BLaER1 treated with 17β-estradiol and CSF1 and Interleukin-3, amounts not matched to agents 10 nM and 100 nM (cell line): Measurements from ENCODE around the gene EFCAB14.
A peak's percentile ranks its signal among the peaks of the same experiment; 100 is the strongest.

Experiments
- H3K27ac ChIP-seq, 11 experiments: shearing (Covaris generic); formaldehyde crosslinking; 2 replicates each; pipeline ENCODE4 v1.8.1; 2022
- H3K27me3 ChIP-seq, 11 experiments: shearing (Covaris generic); formaldehyde crosslinking; 2 replicates each; pipeline ENCODE4 v1.8.1; 2022
- H3K36me3 ChIP-seq, 11 experiments: shearing (Covaris generic); formaldehyde crosslinking; 2 replicates each; pipeline ENCODE4 v1.8.1; 2022
- H3K4me1 ChIP-seq, 10 experiments: shearing (Covaris generic); formaldehyde crosslinking; 2 replicates each; pipeline ENCODE4 v1.8.1; 2022
- H3K4me2 ChIP-seq, 11 experiments: shearing (Covaris generic); formaldehyde crosslinking; 2 replicates each; pipeline ENCODE4 v1.8.1; 2022
- H3K4me3 ChIP-seq, 10 experiments: shearing (Covaris generic); formaldehyde crosslinking; 2 replicates each; pipeline ENCODE4 v1.8.1; 2022
- H3K9ac ChIP-seq, 11 experiments: shearing (Covaris generic); formaldehyde crosslinking; 2 replicates each; pipeline ENCODE4 v1.8.1; 2022
- H3K9me3 ChIP-seq, 11 experiments: shearing (Covaris generic); formaldehyde crosslinking; replicated peaks in 1 of 11; 2 replicates each; pipeline ENCODE4 v1.8.1; 2022
- H4K20me1 ChIP-seq, 11 experiments: shearing (Covaris generic); formaldehyde crosslinking; 2 replicates each; pipeline ENCODE4 v1.8.1; 2022
- Cebpa-rat ChIP-seq, 11 experiments: shearing (Covaris generic); IDR thresholded peaks; 2 replicates each; pipeline ENCODE4 v1.8.1; 2022

The EFCAB14 gene

GRCh38 chr1:46646844-46647243 lies 72.1 kb downstream of the EFCAB14 start:
- peaks cover 22 to 35% (median 29%) of the 10 kb centered on the region in 11 experiments for H3K9me3 ChIP-seq
- no peak for TF ChIP-seq Cebpa-rat (IDR thresholded peaks at IDR 0.05)
- no peak overlapping the region for H3K9ac ChIP-seq
- peaks cover 37 to 77% (median 46%) of the 10 kb centered on the region in 11 experiments for H3K36me3 ChIP-seq
- H3K4me1 ChIP-seq, result peaks cover 4 to 17% (median 8%) of the 10 kb centered on the region in 10 experiments; a peak in 16 of 20 replicates
- no peaks in the 10 kb centered on the region for H3K27me3 ChIP-seq
- no peak overlapping the region for H3K4me2 ChIP-seq
- H3K27ac ChIP-seq, result no peak overlapping the region
- no peak overlapping the region for H3K4me3 ChIP-seq
- H4K20me1 ChIP-seq, result no peaks in the 10 kb centered on the region

GRCh38 chr1:46646331-46646730 lies 72.6 kb downstream of the EFCAB14 start:
- Histone ChIP-seq H4K20me1 (no peaks in the 10 kb centered on the region), H3K4me3 (no peak overlapping the region), H3K9ac (no peak overlapping the region), H3K4me1 (peaks cover 4 to 22% (median 8%) of the 10 kb centered on the region in 10 experiments; a peak in 16 of 20 replicates), H3K4me2 (no peak overlapping the region), H3K36me3 (peaks cover 37 to 75% (median 45%) of the 10 kb centered on the region in 11 experiments), H3K27me3 (no peaks in the 10 kb centered on the region), H3K9me3 (peaks cover 22 to 35% (median 29%) of the 10 kb centered on the region in 11 experiments), H3K27ac (no peak overlapping the region)
- no peak for TF ChIP-seq Cebpa-rat (IDR thresholded peaks at IDR 0.05)

GRCh38 chr1:46645815-46646214 lies 73.1 kb downstream of the EFCAB14 start:
- peaks cover 4 to 28% (median 9%) of the 10 kb centered on the region in 10 experiments; a peak in 17 of 20 replicates for H3K4me1 ChIP-seq
- no peaks in the 10 kb centered on the region for H4K20me1 ChIP-seq
- H3K27me3 ChIP-seq, result no peaks in the 10 kb centered on the region
- no peak for TF ChIP-seq Cebpa-rat (IDR thresholded peaks at IDR 0.05)
- no peak overlapping the region for H3K27ac ChIP-seq
- peaks cover 37 to 75% (median 45%) of the 10 kb centered on the region in 11 experiments for H3K36me3 ChIP-seq
- H3K9me3 ChIP-seq, result peaks cover 22 to 35% (median 29%) of the 10 kb centered on the region in 11 experiments
- no peak overlapping the region for H3K4me3 ChIP-seq
- H3K9ac ChIP-seq, result no peak overlapping the region
- no peak overlapping the region for H3K4me2 ChIP-seq

DNA sequence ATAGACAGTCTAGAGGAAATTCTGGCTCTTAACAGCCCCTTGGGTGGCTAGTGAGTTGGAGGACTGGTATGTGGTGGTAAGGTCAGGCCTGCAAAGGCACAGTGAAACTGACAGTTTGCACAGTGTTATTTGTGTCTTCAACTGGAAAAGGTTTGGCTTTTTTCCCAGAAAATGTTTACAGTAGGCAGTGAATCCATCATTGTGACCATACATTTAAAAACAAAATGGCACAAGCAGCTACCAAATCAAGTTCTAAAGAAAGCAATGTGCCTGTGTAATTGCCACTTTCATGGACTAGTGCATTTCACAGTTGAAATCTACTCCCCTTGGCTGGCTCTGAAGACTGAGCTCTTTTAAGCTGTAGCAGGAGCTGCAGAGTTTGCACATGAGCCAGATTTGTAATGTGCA lies 75.5 kb downstream of the EFCAB14 start:
- Histone ChIP-seq H3K4me2 (peak overlapping the region in 6 of 11 experiments; percentile 2 to 32 (median 26); a peak in 8 of 22 replicates), H3K36me3 (peaks cover 16 to 51% (median 26%) of the 10 kb centered on the region in 11 experiments; a peak in 21 of 22 replicates), H4K20me1 (no peaks in the 10 kb centered on the region), H3K9me3 (peaks cover 0 to 13% (median 5%) of the 10 kb centered on the region in 11 experiments; a peak in 13 of 22 replicates), H3K4me3 (no peak overlapping the region), H3K27ac (no peak overlapping the region), H3K27me3 (no peaks in the 10 kb centered on the region), H3K9ac (no peak overlapping the region), H3K4me1 (peaks cover 4 to 35% (median 9%) of the 10 kb centered on the region in 10 experiments; a peak in 17 of 20 replicates)
- no peak for TF ChIP-seq Cebpa-rat (IDR thresholded peaks at IDR 0.05)

- Histone ChIP-seq H3K4me2 (peak overlapping the region in 2 of 11 experiments; percentile 5 to 62; a peak in 3 of 22 replicates), H3K36me3 (peaks cover 4 to 49% (median 16%) of the 10 kb centered on the region in 11 experiments; a peak in 18 of 22 replicates), H3K4me3 (no peak overlapping the region), H3K9ac (no peak overlapping the region), H3K27me3 (no peaks in the 10 kb centered on the region), H3K4me1 (peaks cover 4 to 35% (median 9%) of the 10 kb centered on the region in 10 experiments; a peak in 17 of 20 replicates), H3K27ac (no peak overlapping the region), H4K20me1 (no peaks in the 10 kb centered on the region), H3K9me3 (0 out of 22 replicates have a peak, but pooled peaks cover 0 to 1% (median 0%) of the 10 kb centered on the region in 11 experiments)
- no peak for TF ChIP-seq Cebpa-rat (IDR thresholded peaks at IDR 0.05)
These were observed 76.7 kb downstream of the EFCAB14 start for GRCh38 chr1:46642115-46642680.

DNA sequence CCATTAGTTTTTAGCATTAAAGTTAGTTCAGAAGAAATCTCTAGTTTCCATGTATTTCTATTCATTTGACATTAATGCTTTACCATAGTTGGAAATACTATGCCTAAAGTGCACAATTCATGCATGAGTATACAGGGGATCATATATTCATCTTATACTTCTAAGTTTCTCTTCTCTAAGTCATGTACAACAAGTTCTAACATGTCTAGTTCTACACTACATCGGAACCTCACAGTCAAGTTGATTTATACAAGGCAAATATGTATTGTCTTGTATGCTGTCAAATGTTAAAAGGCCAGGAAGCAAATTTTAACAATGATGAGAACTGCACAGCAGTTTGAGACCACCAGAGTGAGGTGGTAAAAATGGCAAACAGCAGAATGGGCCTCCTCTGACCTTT lies 79.4 kb downstream of the EFCAB14 start:
- Histone ChIP-seq H4K20me1 (no peaks in the 10 kb centered on the region), H3K9ac (no peak overlapping the region), H3K4me1 (peaks cover 4 to 35% (median 9%) of the 10 kb centered on the region in 10 experiments; a peak in 17 of 20 replicates), H3K9me3 (no peaks in the 10 kb centered on the region), H3K4me2 (no peak overlapping the region), H3K27me3 (no peaks in the 10 kb centered on the region), H3K4me3 (no peak overlapping the region), H3K27ac (no peak overlapping the region), H3K36me3 (peaks cover 22 to 56% (median 33%) of the 10 kb centered on the region in 11 experiments)
- TF ChIP-seq Cebpa-rat (IDR thresholded peaks at IDR 0.05), result no peak

DNA sequence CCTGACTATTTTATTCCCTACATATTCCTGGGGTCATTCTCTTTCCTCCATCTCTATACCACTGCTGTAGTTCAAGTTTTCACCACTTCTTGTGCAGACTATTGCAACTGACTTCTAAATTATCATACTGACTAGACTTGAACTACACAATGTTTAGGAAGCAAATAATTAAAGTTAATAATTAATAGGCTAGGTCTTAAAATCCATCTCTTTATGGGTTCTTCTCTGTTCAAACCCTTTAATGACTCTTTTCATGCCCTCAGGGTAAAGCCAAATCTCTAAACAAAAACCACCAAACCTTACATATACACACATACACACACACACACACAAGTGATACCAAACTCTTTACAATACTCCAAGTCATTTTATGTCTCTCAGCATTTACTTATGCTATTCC lies 80.0 kb downstream of the EFCAB14 start:
- Histone ChIP-seq H3K27me3 (no peaks in the 10 kb centered on the region), H3K4me2 (no peak overlapping the region)
- TF ChIP-seq Cebpa-rat (IDR thresholded peaks at IDR 0.05), result no peak

DNA sequence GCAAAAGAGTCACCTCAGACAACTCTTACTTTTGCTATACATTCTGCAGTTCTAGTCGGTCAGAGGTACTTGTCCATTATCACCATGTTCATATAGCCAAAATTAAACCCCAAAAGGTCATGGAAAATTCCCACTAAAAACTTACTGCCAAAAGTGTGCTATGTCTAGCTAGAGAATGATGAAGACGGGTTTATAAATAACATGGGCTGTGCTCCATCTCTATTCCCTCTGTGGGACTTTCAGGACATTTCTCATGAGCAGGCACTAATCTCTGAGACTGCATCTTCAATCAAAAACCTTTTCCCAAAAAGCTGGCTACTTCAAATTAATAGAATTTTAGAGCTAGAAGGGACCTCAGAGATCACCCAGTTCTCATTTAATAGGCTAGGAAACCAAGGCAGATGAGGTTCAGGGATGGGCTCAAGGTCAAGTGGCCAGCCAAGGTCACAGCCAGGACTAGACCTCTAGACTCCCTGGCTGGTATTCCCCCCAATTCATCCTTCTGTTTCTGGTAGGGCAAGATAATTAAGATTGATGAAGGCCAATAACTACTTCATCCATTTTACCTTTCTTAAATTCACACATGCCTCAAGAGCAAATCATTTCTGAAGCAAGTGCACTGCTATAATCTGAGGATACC lies 81.3 kb downstream of the EFCAB14 start:
- Histone ChIP-seq H3K27ac (no peak overlapping the region), H3K9ac (no peak overlapping the region), H3K36me3 (peaks cover 35 to 64% (median 44%) of the 10 kb centered on the region in 11 experiments), H3K4me1 (peaks cover 0 to 25% (median 0%) of the 10 kb centered on the region in 10 experiments; a peak in 8 of 20 replicates), H3K27me3 (no peaks in the 10 kb centered on the region), H3K9me3 (no peaks in the 10 kb centered on the region), H3K4me2 (no peak overlapping the region), H4K20me1 (no peaks in the 10 kb centered on the region), H3K4me3 (no peak overlapping the region)
- no peak for TF ChIP-seq Cebpa-rat (IDR thresholded peaks at IDR 0.05)

More for the DNA sequence above, 80.0 kb downstream of the EFCAB14 start:
- Histone ChIP-seq H3K9me3 (no peaks in the 10 kb centered on the region), H3K4me3 (no peak overlapping the region), H3K27ac (no peak overlapping the region), H3K9ac (no peak overlapping the region), H3K36me3 (peaks cover 28 to 62% (median 39%) of the 10 kb centered on the region in 11 experiments), H4K20me1 (no peaks in the 10 kb centered on the region), H3K4me1 (peaks cover 4 to 35% (median 9%) of the 10 kb centered on the region in 10 experiments; a peak in 17 of 20 replicates)

DNA sequence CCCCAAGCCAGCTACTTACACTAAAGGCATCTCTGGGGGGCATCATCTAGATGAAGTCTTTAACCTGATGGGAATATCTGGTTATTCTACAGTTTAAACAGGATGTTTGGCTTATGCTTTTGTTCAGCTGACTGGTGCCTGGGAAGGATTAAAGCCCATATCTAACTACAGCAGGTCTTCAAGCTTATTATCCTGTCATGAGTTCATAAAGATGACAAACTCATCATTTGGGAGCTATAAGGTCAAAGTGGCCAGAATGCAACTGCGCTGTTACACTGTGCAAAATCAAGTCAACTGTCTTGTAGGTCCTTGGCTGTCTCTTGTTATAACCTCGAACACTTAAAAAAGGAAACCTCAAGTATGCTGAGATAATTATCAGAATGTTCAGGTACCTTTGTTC lies 83.7 kb downstream of the EFCAB14 start:
- no peaks in the 10 kb centered on the region for H3K27me3 ChIP-seq
- no peak overlapping the region for H3K4me3 ChIP-seq
- H3K36me3 ChIP-seq, result peaks cover 49 to 79% (median 59%) of the 10 kb centered on the region in 11 experiments
- no peak overlapping the region for H3K27ac ChIP-seq
- no peaks in the 10 kb centered on the region for H4K20me1 ChIP-seq
- peaks cover 0 to 1% (median 0%) of the 10 kb centered on the region in 10 experiments; a peak in 5 of 20 replicates for H3K4me1 ChIP-seq
- H3K4me2 ChIP-seq, result no peak overlapping the region
- TF ChIP-seq Cebpa-rat (IDR thresholded peaks at IDR 0.05), result no peak
- no peaks in the 10 kb centered on the region for H3K9me3 ChIP-seq
- no peak overlapping the region for H3K9ac ChIP-seq
